Brain pericyte (primary cell): ENCODE measurements around the gene FUT7.

Experiments used
- DNase-seq: peaks from one replicate; pipeline ENCODE4 v3.0.0-alpha.2; 2012; ENCODE audit warnings: low read depth, low spot score

The FUT7 gene, protein sequence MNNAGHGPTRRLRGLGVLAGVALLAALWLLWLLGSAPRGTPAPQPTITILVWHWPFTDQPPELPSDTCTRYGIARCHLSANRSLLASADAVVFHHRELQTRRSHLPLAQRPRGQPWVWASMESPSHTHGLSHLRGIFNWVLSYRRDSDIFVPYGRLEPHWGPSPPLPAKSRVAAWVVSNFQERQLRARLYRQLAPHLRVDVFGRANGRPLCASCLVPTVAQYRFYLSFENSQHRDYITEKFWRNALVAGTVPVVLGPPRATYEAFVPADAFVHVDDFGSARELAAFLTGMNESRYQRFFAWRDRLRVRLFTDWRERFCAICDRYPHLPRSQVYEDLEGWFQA

DNA sequence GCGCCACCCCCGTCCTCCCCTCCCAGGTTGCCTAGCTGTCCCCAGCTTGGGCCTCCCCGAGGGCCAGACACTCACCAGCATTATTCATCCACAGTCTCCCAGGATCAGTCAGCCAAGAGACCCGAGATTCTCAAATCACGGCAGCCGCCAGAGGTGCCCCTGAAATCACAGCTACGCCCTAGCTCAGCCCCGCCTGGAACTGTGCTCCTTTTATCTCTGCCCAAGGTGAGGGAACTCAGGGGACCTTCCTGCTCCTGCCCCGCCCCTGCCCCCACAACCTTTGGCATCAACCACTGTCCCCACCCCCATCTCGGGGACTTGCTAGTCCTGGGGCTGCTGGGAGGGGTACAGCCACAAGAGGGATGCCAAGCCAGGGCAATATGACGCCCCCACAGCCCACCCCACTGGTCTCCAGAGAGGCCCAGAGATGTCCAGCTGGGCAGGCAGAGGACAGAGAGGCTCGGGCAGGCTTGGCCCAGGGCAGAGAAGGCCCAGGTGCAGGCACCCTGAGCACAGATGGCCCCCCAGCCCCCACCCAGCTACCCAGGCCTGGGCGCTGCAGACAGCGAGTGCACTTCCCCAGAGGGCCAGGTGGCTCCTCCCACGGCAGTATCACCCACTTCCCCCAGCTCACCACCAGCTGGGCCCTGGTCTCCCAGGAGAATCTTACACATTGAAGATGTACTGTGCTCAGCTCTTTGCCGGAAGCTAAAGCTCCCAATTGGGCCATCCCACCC is at the start of gene FUT7:
Gene FUT7, minus strand, starts transcription at position 185 of the 737 bp plus-strand sequence. Its CDS starts 97 bp downstream, at position 88.
- DNase-seq: no peak

DNA sequence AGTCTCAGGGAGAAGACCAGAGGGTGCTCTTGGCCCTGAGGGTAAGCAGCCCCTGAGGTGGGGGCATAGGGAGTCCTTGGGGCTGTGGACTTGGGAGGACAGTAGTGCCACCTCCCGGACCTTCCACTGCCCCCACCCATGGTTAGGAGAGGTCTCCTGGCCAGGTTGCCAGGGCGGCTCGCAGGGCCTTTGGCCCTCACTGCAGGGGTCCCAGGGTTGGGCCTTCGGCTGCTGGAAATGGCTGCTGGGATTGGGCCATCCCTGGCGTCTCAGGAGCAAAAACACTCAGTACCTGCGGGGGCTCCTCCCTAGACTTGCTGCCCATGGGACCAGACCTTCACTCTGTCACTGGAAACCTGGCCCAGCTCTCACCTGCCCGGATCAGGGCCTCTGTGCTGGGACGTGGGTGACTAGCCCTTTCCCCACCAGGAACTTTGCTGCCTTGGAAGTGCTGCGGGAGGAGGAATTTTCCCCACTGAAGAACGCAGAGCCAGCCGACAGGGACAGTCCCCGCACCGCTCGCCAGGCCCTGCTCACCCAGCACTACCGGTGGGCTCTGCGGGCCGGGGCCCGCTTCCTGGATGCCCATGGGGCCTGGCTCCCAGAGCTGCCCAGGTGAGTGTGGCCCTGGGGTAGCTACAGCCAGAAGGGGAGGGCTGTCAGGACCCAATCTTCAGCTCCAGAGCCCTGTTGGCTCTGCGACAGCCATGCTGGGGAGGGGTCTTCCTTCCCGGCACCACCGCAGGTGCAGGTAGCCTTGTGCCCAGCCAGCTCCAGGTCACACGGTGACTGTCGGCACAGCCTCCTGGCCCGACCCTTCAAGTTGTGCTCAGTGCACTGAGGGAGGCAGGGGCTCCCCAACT is 48.6 kb upstream of the FUT7 start:
- DNase-seq: no peak

DNA sequence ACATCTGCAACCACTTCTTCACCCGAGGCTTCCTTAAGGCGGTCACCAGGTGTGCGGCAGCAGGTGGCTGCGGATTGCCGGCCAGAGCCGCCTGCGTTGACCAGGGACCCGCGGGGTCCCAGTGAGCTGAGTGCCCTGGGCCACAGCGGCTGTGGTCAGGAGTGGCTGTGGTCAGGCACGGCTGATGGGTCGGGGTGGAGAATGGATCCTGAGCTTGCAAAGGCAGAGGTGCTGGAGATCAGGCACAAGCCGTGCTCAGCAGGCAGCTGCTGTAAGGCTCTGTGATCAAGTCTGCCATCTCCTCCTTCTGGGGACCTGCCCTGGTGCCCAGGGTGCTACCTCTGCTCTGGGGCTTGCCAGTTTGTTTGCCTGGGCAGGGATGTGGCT is 47.5 kb upstream of the FUT7 start:
- DNase-seq: no peak

DNA sequence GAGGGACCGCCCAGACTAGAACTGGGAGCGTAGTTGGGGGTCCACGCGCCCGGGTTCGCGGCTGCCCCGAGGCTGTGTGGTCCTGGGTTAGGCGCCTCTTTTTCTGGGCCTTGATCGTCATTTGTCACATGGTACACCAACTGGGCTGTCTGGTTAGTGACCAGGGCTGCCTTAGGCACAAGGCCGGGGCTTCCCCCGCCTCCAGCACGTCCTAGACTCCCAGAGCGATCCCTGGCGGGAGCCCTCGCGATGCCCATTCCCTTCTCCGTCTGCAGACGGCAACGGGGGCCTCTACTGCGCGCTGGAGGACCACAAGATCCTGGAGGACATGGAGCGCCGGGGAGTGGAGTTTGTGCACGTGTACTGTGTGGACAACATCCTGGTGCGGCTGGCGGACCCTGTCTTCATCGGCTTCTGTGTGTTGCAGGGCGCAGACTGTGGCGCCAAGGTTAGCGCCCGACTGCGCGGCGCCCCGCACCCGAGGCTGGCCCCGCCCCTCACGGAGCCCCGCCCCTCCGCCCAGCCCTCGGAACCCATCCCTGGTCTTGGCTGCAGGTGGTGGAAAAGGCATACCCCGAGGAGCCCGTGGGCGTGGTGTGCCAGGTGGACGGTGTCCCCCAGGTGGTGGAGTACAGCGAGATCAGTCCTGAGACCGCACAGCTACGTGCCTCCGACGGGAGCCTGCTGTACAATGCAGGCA is 47.0 kb upstream of the FUT7 start:
- no peak for DNase-seq

DNA sequence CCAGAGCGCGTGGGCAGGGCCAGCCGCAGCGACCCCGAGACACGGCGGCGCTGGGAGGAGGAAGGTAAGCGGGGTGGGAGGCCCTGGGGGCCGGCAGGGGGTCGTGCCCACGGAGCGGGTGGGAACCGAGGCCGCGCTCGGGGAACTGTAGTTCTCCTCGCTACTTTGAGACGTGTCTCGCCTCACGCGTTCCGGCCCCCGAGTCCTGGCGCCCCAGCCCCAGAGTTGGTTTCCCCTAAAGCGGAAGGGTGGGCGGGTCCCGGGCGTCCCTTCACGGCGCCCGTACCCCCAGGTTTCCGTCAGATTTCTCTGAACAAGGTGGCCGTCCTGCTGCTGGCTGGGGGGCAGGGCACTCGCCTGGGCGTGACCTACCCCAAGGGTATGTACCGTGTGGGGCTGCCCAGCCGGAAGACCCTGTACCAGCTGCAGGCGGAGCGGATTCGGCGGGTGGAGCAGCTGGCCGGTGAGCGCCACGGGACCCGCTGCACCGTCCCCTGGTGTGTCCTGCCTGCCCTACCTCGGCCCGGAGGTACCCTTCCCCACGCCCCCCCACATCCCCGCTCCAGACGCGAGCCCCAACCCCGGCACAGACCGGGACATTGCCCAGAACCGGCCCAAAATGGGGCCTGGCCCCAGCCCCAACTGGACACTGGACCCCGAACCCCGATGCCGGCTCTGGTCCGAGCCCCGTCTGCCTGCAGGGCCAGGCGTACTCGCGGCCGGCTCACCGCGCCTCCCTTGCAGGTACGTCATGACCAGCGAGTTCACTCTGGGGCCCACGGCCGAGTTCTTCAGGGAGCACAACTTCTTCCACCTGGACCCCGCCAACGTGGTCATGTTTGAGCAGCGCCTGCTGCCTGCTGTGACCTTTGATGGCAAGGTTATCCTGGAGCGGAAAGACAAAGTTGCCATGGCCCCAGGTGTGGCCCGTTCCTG is 46.1 kb upstream of the FUT7 start:
- no peak for DNase-seq

DNA sequence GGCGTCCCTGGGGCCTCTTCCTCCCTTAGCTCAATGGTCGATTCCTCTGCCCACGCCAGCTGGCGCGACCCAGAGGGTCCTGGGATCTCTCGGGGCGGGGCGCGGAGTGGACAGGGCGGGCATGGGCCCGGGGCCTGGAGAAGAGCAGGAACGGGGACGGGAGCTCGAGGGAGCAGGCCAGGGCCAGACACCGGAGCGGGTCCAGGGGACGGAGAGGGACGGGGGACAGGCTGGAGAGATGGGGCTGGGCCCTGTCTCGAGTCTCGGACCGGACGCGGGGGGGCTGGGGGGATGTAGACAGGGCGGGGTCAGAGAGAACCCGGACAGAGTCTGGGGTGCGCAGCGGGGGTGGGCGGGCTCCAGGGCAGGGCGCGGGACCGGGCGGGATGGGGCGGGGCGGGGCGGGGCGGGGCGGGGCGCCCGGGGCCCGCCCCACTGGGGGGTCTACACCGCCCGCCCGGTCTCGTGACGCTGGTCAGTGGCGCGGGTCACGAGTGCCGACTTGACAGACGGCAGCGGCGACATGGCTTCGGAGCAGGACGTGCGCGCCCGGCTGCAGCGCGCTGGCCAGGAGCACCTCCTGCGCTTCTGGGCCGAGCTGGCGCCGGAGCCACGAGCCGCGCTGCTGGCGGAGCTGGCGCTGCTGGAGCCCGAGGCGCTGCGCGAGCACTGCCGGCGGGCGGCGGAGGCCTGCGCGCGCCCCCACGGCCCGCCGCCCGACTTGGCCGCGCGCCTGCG is 45.3 kb upstream of the FUT7 start, which contains the start of gene UAP1L1:
Gene UAP1L1, plus strand, starts transcription at position 508 of the 738 bp plus-strand sequence. Its CDS starts 16 bp downstream, at position 524.
- no peak for DNase-seq

DNA sequence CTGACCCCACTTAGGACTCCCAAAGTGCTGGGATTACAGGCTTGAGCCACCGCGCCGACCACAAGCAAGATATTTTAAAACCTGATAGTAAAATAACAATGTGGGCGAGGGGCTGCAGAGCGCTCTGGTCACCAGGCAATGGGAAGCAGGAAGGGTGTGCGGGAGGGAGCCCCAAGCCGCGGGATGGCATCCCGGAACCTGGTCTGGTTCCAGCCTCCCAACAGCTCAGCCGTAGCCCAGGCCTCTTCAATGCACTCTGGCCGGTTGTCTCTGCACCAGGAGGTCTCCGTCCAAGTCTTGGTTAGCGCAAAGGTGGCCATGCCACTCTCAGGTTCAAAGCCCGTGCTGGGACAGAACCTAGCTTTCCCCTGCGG is 44.7 kb upstream of the FUT7 start:
- DNase-seq: no peak

DNA sequence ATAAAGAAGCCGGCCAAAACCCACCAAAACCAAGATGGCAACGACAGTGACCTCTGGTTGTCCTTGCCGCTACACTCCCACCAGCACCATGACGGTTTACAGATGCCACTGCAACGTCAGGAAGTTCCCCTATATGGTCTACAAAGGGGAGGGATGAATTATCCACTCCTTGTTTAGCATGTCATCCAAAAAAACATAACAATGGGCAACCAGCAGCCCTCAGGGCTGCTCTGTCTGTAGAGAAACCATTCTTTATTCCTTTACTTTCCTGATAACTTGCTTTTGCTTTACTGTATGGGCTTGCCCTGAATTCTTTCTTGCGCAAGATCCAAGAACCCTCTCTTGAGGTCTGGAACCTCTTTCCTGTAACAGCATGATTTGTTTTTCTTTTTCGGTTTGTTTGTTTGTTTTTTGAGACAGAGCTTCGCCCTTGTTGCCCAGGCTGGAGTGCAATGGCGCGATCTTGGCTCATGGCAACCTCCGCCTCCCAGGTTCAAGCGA is 43.4 kb upstream of the FUT7 start:
- DNase-seq: no peak

DNA sequence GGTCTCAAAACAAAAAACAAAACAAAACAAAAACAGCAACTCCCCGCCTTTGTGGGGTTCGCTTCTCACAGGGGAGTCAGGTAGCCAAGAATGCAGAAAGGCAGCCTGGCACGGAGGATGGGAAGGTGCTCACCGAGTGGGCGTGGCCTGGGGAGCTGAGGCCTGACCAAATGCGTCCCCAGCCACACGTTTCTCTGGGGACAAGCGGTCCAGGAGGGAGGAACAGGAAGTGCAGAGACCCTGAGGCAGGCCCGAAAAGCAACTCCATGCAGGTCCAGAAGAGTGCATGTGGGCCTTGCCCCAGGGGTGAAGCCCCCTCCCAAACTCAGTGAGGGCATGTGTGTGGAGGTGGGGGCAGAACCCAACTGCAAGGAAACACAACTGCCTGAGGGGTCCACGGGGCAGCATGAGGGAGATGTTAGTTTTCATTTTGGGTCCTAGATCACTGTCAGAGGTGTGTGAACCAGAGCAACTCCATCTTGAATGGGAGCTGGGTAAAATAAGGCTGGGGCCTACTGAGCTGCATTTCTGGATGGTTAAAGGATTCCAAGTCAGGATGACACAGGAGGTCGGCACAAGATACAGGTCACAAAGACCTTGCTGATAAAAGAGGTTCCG is 42.9 kb upstream of the FUT7 start:
- no peak for DNase-seq

DNA sequence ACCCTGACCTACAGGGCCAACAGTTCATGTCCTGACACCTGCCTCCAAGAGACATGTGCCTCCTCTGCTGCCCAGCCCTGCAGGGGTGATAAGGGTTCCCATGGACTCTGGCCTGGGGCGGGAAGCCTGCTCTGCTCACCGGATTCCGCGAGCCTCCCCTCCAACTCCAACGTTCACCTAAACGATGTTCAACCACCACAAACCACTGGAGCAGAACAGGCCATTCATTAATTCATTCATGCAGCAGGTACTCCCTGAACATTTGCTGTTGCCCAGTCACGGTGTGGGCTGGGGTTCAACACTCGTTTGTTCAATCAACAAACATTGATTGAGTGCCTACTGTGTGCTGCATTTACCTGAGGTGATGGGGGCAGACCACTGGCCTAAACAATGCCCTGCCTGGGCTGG is 42.1 kb upstream of the FUT7 start:
- no peak for DNase-seq

DNA sequence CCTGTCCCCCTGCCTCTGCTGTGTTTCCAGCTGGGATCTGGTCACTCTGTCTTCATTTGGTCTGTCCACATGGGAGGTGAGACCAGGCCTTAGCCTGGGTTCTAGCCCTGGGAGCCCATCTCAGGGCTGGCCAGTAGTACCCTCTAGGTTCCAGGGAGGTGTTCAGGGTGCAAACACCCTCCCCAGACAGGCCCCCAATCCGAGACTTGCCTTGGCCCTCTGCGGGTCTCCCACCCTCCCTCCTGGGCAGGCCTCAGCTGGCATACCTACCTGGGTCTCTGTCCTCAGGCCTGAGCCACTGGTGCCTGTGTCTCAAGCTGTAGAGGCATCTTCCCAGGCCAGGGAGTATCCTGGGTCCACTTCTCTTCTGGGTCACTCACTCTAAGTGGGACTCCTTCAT is 39.4 kb upstream of the FUT7 start:
- DNase-seq: no peak

DNA sequence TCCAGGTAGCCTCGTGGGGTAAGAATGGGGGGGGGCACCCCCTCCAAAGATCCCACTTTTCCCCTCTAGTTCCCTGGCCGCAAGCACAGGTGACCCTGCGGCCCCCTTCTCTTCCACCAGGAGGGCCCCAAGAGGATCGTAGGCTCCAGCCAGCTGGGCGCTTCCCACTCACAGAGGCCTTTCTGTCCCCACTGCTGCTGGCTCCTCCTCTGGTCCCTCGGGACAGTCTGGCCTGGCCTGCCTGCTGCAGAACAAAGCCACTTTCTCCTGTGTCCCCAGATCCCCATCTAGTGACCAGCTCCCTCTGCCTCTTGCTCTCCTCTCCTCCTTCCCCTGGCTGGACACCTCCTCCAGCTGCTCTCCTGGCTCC is 39.0 kb upstream of the FUT7 start:
- DNase-seq: no peak

DNA sequence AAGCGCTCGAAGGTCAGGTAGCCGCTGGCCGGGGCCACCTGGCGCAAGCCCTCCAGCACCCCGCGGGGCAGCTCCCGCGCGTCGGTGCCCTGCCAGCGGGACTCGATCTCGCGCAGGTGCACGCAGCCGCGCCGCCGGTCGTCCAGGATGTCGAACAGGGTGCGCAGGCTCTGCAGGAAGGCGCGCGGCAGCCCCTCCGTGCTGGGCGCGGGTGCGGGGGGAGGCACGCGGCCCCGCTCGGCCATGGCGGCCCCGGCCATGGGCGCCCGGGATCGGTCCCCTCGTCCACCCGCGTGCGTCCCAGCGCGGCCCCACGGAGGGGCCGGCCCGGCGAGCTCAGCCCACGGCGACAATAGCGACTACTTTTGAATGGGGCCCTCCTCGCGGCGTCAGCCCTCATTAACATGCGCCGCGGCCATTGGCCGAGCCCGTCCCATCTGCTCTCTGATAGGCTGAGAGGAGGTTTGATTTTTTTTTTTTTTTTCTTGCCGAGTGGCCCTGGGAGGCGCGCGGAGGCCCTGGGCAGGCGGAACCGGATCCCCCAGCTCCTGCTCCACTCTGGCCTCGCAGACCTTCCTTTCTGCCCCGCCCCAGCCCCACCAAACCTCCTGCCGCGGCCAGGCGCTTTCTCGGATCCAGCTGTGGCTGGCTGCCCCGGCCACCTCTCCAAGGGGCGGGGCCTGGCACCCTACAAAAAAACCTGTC is 38.5 kb upstream of the FUT7 start, which contains the start of gene SAPCD2:
Gene SAPCD2, minus strand, starts transcription at position 357 of the 705 bp plus-strand sequence. Its CDS starts 97 bp downstream, at position 260.
- no peak for DNase-seq

DNA sequence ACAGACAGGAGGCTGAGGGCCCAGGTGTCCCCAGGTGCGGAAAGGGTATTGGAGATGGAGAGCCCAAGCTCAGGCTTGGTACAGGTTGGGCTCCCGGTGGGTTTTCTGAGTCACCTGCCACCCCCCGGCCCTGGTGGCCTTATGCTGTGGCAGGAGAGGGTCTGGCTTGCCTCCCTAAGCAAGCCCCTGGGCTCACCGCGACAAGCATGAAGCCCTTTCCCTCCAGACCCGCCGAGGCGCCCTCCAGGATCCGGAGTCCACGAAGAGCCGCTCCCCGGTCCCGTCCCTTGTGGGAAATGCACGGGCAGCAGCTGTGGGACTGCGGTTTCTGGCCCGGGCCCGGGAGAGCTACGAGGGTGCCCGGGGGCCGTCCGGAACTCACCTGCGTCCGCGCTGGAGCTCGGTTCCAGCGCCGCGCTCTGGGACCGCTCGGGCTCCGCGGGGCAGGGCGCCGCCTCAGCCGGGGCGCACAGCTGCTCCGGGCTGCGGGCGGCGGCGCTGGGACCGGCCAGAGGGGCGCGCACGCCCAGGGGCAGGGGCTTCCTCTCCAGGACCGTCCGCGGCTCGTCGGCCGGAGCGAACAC is 37.7 kb upstream of the FUT7 start:
- no peak for DNase-seq

DNA sequence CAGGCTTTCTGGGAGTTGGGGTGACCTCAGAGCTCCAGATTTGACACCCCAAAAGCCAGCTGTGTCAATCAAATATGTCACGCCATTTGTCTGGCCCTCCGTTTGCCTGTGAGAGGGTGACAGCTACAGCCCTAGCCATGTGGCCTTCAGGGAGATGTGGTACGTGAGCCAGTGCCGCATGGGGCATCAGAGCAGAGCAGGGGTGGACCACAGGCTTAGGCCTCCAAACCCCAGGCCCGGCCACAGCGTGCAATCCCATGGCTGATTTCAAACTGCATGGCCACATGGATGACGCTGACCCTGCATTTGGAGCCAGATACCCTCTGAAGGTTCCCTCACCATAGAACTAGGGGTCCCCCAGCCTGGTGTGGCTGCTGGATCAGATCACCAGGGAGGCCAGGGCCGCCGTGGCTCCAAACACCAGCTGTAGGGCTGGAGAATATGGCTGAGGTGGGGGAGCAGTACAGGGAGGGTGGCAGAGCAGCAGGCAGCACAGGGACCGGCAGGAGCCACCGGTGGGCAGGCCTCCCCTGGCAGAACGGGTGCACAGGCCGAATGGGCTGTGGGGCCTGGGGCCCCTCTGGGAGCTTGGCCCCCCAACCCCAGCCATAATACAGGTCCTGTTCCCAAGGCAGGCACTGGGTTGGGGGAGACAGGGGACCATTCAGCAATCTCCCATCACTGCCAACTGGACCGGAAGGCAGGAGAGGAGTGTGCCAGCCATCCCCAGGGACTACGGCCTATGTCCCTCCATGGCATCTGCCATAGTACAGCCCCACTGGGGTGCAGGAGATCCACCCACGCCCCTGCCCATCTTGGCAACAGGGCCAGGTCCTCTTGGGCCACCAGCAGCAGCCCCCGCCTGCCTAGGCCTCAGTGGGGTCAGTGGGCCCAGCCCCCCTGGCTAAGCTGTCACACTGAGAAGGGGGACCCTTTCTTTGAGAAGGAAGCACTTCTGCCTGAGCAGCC is 36.9 kb upstream of the FUT7 start:
- DNase-seq: no peak

DNA sequence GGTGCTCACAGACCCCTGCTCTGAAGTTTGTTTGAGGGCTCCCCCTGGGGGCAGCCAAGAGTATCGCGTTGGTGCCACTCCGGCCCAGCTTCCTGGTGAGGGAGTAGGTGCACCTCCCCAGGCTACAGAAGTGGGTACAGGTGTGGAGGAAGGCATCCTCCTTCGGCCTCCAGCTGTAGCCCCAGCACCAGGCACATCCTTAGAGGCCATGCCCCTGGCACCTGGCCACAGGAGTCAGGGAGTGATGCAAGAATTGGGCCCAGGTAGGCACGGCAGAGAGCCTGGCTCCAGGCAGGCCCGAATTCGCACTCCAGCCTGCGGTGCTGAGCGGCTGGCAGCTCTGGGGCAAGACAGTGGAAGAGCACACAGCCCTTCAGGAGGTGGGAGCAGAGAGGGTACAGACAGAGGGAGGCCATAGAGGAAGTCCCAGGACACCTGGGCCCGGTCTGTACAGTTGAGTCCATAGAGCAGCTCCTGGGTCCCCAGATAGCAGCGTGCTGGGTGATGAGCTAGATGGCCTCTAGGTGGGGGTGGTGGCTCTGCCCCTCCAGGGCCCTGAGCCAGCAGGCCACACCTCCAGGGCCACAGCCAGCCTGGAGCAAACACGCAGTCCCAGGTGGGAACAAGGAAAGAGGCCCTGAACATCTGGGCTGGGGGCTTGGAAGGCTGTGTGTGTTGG is 36.1 kb upstream of the FUT7 start:
- DNase-seq: no peak
